HG02852 (cell line): ENCODE results near the gene BAZ1A.
"Not testable (repeated sequence)": the region's sequence is repeated elsewhere in the genome, so short reads cannot be mapped to it uniquely, and the experiment has no call there.

Source experiments
- ATAC-seq: cut with Tn5 transposase; IDR thresholded peaks from one replicate; pipeline ENCODE4 v1.9.1; 2021; ENCODE audit warnings: mild to moderate bottlenecking, moderate library complexity; ENCODE audit not compliant: unreplicated experiment

Gene BAZ1A

GRCh38 chr14:34785223-34786006 lies 89.7 kb downstream of the BAZ1A start:
- no peak for ATAC-seq

- no peak for ATAC-seq
Measured at GRCh38 chr14:34782031-34782430, 93.1 kb downstream of the BAZ1A start.

GRCh38 chr14:34781242-34781641 lies 93.9 kb downstream of the BAZ1A start:
- ATAC-seq = no peak

DNA sequence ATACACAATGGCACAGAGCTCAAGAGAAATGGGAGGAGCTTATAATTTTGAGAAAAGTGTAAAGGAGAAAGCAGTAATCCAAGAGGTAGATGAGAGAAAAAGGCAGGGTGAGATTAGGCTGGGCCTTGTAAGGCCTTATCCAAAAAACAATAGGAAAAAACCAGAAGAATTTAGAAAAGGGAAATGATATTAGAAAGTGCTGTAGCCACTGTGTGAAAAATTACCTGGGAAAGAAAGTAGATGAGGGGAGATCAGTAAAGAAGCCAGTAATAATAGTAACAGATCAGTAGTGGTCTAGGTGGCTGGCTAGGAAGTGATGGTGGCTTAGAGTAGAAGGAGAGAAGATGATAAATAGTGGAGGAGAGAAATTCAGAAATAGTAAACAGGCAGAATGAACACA lies 94.5 kb downstream of the BAZ1A start:
- no peak for ATAC-seq

GRCh38 chr14:34778744-34779143 lies 96.4 kb downstream of the BAZ1A start:
- ATAC-seq = no peak

DNA sequence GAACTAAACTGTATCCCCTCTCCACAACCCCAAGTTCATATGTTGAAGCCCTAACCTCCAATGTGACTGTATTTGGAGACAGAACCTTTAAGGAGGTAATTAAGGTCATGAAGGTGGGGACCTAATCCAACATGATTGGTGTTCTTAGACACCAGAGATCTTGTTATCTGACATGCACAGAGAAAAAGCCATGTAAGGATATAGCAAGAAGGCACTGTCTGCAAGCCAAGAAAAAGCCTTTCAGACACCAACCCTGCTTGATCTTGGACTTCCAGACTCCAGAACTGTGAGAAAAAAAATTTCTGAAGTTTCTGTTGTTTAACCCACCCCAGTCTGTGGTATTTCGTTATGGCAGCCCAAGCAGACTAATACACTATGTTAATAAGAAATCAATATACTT lies 98.5 kb downstream of the BAZ1A start:
- no peak for ATAC-seq

DNA sequence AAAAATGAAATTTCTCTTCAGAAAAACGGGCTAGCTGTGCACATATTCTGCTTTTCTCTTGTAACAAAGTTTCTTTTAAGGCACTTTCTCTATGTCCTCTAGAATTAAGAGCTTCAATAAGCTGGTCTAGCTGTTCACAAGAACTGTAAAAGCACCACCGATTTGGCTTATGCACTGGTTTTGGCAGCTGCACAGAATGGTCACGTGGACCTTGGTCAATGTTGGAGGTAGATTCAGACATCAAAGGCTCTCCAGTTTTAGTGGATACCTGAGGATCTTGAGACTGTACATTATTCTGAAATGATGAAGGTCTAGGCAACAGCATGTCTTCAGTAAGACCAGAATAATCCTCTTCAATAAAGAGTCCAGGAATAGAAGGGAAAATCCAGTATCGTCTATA lies 99.2 kb downstream of the BAZ1A start:
- ATAC-seq = no peak

DNA sequence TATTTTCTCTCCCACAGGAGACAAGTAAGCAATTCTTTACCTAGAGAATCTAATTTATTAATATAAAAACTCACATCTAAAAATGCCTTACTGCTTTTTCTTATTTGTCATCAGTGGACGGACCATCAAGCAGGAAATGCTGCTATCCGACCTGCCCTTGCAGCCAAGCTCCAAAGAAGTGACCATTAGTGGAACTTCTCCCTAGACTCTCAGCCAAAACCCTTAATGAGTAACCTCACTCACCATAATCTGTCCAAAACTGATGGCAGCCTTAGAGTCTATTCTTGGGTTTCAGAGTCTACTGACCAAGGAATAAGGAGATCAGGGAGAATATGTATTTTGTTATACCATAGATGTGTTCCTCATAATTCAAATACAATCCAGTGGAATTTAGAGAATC lies 99.8 kb downstream of the BAZ1A start:
- no peak for ATAC-seq

- ATAC-seq = no peak
Measured at GRCh38 chr14:34770901-34771300, 104.3 kb downstream of the BAZ1A start.

- ATAC-seq = no peak
Measured at GRCh38 chr14:34766606-34767005, 108.6 kb downstream of the BAZ1A start.

GRCh38 chr14:34766060-34766459 lies 109.1 kb downstream of the BAZ1A start:
- ATAC-seq = no peak

- no peak for ATAC-seq
Measured at GRCh38 chr14:34755215-34755614, 119.9 kb downstream of the BAZ1A start.

DNA sequence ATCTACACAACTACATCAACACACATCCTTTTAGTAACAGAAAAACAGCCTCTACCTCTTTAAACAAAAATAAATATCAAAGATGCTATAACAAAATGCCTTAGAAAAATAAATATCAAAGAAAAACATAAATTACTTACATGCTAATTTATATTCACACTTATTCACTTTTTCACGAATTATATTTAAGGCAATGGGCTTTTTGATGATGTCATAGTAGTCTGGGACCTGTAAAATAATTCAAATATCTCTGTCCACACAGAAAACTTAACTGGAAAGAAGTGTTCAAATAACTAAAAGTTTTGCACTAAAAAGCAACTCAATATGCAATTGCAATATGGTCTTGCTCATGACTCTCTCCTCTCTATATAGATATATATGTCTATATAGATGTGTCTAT lies 120.5 kb downstream of the BAZ1A start:
- no peak for ATAC-seq

GRCh38 chr14:34750670-34751069 lies 124.5 kb downstream of the BAZ1A start:
- ATAC-seq = no peak

DNA sequence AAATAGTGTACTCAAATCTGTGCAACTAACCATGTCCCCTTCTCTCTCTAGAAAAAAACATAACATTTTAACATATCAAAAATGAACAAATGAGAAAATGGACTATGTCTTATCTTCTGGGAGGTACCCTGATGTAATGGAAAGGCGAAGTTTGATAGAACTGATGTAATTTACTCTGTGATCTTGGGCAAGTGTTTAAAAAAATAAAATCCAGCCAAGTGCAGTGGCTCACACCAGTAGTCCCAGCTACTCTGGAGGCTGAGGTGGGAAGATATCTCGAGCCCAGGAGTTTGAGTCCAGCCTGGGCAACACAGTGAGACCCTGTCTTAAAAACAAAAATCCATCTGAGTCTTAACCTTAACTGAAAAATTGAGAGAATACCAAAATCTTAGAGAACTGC lies 124.9 kb downstream of the BAZ1A start:
- ATAC-seq = no peak

DNA sequence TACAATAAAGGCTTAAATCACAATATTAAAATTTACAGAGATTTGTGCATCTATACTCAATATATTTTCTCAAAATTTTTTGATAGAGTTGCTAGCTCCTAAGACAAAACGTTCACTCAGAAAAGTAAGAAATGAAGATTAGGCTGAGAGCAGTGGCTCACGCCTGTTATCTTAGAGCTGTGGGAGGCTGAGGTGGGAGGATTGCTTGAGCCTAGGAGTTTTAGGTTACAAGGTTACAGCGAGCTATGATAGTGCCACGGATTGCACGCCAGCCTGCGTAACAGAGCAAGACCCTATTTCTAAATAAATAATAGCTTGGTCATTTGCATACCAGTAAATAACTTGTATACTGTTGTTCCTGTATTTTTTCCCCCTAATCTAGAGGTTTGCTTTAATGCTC lies 125.8 kb downstream of the BAZ1A start:
- no peak for ATAC-seq

- ATAC-seq = no peak
Measured at GRCh38 chr14:34742270-34743115, 132.7 kb downstream of the BAZ1A start.

DNA sequence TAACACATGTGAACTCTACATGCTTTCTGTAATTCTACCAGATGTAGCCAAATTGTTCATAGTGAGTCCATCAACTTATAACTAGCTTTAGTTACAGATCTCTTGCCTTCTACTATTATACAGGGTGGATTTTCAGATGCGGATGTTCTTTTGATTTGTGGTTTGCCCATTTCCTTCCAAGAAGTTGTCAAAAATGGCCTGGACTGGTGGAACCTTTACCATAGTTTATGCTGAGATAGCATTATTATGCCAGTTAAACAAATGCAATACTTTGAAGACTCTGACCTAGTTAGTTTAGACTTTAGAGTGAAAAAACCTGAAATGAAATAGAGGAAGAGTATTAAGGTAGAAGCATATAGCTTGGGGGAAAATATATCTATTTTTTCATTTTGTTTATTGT lies 133.3 kb downstream of the BAZ1A start:
- no peak for ATAC-seq

- not testable (repeated sequence) for ATAC-seq
Measured at GRCh38 chr14:34740139-34740538, 135.0 kb downstream of the BAZ1A start.

DNA sequence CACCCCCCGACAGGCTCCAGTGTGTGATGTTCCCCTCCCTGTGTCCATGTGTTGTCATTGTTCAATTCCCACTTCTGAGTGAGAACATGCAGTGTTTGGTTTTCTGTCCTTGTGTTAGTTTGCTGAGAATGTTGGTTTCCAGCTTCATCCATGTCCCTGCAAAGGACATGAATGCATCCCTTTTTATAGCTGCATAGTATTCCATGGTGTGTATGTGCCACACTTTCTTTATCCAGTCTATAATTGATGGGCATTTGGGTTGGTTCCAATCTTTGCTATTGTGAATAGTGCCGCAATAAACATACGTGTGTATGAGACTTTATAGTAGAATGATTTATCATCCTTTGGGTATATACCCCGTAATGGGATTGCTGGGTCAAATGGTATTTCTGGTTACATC lies 138.1 kb downstream of the BAZ1A start:
- not testable (repeated sequence) for ATAC-seq

GRCh38 chr14:34733245-34733644 lies 141.9 kb downstream of the BAZ1A start:
- ATAC-seq = no peak

DNA sequence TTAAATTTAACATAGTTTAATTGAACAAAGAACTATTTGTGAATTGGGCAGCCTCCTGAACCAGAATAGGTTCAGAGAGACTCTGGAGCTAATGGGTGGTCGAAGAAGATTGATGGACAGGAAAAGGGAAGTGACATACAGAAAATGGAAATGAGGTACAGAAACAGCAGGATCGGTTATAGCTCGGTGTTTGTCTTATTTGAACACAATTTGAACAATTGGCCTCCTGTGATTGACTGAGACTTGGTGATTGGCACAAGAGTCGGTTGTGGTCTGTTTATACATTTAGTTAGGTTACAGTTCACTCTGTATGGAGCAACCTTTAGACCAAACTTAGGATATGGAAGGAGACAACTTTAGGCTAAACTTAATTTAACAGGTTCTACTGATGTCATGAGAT lies 142.4 kb downstream of the BAZ1A start:
- no peak for ATAC-seq
